Keratinocyte (primary cell): Measurements from ENCODE around the gene BAG5. TPM values are rescaled to one million over a fixed set of nuclear protein-coding genes. Genes with fewer than 3 reads are reported as not detected.
A peak's percentile ranks its signal among the peaks of the same experiment; 100 is the strongest.

Experiments used
- DNase-seq: peaks from one replicate; pipeline ENCODE4 v3.0.0-alpha.2; 2011; ENCODE audit warnings: low read depth, missing footprints, low spot score
- FAIRE-seq: peaks from 2 replicates; lab custom pipeline; 2011; peaks lifted over from hg19 to GRCh38; lab: Jason Lieb, UNC
- H2AFZ ChIP-seq: 2 replicates; pipeline ENCODE4 v1.6.0; 2012; ENCODE audit warnings: low read length, control low read depth, inconsistent platforms; ENCODE audit not compliant: control insufficient read depth
- H3K27ac ChIP-seq: 2 replicates; pipeline ENCODE4 v1.5.1; 2011; ENCODE audit warnings: low read length; ENCODE audit not compliant: control insufficient read depth, insufficient read depth
- H3K27me3 ChIP-seq: 3 replicates; pipeline ENCODE4 v1.6.0; 2011; ENCODE audit warnings: low read length; ENCODE audit not compliant: control insufficient read depth, insufficient read depth; ENCODE audit errors: extremely low read depth
- H3K36me3 ChIP-seq, 2 experiments: 2 replicates in 1 of 2; 3 replicates in 1 of 2; pipeline ENCODE4 v1.5.1; 2011; ENCODE audit warnings: low read length in 2 of 2, mild to moderate bottlenecking in 1 of 2; ENCODE audit not compliant: control insufficient read depth in 2 of 2, insufficient read depth in 2 of 2; ENCODE audit errors: extremely low read depth in 1 of 2
- H3K4me1 ChIP-seq: 3 replicates; pipeline ENCODE4 v1.5.1; 2011; ENCODE audit warnings: low read length; ENCODE audit not compliant: control insufficient read depth, insufficient read depth; ENCODE audit errors: extremely low read depth
- H3K4me2 ChIP-seq: 3 replicates; pipeline ENCODE4 v1.6.0; 2011; ENCODE audit warnings: low read depth, low read length; ENCODE audit not compliant: control insufficient read depth, insufficient read depth; ENCODE audit errors: extremely low read depth
- H3K4me3 ChIP-seq, 3 experiments: fragments of 200-600 bp in 1 of 3; sonication (generic) in 1 of 3; 2 replicates in 2 of 3; 3 replicates in 1 of 3; pipeline ENCODE4 v1.5.1; 2011 to 2016; ENCODE audit warnings: low read length in 3 of 3, mild to moderate bottlenecking in 3 of 3, control low read depth in 2 of 3, inconsistent platforms in 1 of 3, low read depth in 1 of 3, mixed read lengths in 1 of 3, mixed run types in 1 of 3, moderate library complexity in 1 of 3; ENCODE audit not compliant: control insufficient read depth in 2 of 3, insufficient read depth in 2 of 3; ENCODE audit errors: extremely low read depth in 1 of 3
- H3K79me2 ChIP-seq: 2 replicates; pipeline ENCODE4 v1.6.0; 2012; ENCODE audit warnings: low read length; ENCODE audit not compliant: control insufficient read depth, insufficient read depth
- H3K9ac ChIP-seq: 3 replicates; pipeline ENCODE4 v1.6.0; 2011; ENCODE audit warnings: low read length; ENCODE audit not compliant: control insufficient read depth, insufficient read depth; ENCODE audit errors: extremely low read depth
- H3K9me1 ChIP-seq: 3 replicates; pipeline ENCODE4 v1.6.0; 2011; ENCODE audit warnings: low read length; ENCODE audit not compliant: control insufficient read depth, insufficient read depth; ENCODE audit errors: extremely low read depth
- H3K9me3 ChIP-seq: 2 replicates; pipeline ENCODE4 v1.5.1; 2012; ENCODE audit warnings: low read depth, low read length; ENCODE audit not compliant: control insufficient read depth
- H4K20me1 ChIP-seq: 3 replicates; pipeline ENCODE4 v1.6.0; 2011; ENCODE audit warnings: low read length; ENCODE audit not compliant: control insufficient read depth, insufficient read depth; ENCODE audit errors: extremely low read depth
- EZH2 ChIP-seq: IDR thresholded peaks from one replicate; pipeline ENCODE4 v1.6.1; 2012; ENCODE audit warnings: inconsistent platforms, mild to moderate bottlenecking, low read length, moderate library complexity
- dilution Hi-C: fragments of 300-500 bp; cut with MboI; formaldehyde crosslinking; loops from one replicate; pipeline ENCODE4 v1.7.0; 2020; ENCODE audit warnings: low sequenced_read_pairs; ENCODE audit not compliant: extremely low pct_ligation_motif_present
- polyA plus RNA-seq, 5 experiments: library from polyadenylated mRNA; depleted of rRNA in 3 of 5; stranded (reverse) in 3 of 5; stranded (forward) in 1 of 5; unstranded in 1 of 5; fragments of >200 nt; gene quantifications; 1 replicate in 1 of 5; 2 replicates in 3 of 5; 3 replicates in 1 of 5; pipeline versions ENCODE4 v1.2.1 to v1.2.3, GENCODE V29; 2011 to 2012; ENCODE audit warnings: missing spikeins in 2 of 5, low read depth in 1 of 5, low replicate concordance in 1 of 5
- TF ChIP-seq, protein P1 (sequence below), 3 experiments: IDR thresholded peaks in 1 of 3; conservative IDR thresholded peaks in 1 of 3; optimal IDR thresholded peaks in 1 of 3; 2 replicates in 2 of 3; 3 replicates in 1 of 3; pipeline versions ENCODE3 to v1.5.1; 2011; ENCODE audit warnings: low read length in 3 of 3, mild to moderate bottlenecking in 3 of 3, moderate library complexity in 2 of 3, control low read depth in 1 of 3, inconsistent platforms in 1 of 3; ENCODE audit not compliant: insufficient read depth in 2 of 3; ENCODE audit errors: extremely low read depth in 1 of 3

The BAG5 gene
- polyA plus RNA-seq, 1 donor (not counting 4 experiments of a cell fraction or from before 2014, with no cell fraction given) = 14.4 TPM

DNA sequence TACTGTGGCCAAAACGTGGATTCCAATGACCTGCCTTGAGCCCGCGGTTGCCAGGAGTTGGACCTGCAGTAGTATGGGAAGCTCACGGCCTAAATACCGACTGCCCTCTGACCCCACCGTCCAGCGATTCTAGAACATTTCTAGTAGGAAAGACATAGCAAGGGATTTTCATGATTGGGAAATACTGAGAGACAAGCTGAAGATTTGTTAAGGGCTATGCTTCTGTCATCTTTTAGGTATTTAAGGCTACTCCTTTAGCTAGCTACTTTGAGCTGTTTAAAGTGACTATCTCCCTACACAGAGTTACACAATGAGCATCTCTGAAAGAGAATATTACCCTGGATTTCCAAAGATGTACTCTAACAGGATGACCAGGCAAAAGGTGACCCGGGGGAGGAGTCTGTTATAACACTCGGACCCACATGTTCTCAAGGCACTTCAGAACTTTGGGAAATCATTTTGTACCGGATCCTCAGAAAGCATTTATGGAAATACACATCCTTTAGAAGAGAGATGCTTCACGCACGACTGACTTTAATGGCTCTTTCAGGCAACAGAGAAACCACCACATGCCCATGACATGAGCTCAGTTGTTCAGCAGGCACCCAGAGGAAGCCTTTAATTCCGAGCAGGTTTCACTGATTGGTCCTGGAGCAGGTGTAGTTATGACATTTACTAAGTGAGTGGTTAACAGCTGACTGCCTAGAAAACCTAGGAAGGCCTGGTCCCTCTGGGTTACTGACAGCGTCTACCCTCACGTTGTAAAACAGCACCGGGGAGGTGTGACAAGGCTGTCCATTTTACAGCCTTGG lies 4.2 kb downstream of the BAG5 start:
- dilution Hi-C loops = no loop called here
- H3K4me1 ChIP-seq = peaks cover 8% of the 10 kb centered on the region

DNA sequence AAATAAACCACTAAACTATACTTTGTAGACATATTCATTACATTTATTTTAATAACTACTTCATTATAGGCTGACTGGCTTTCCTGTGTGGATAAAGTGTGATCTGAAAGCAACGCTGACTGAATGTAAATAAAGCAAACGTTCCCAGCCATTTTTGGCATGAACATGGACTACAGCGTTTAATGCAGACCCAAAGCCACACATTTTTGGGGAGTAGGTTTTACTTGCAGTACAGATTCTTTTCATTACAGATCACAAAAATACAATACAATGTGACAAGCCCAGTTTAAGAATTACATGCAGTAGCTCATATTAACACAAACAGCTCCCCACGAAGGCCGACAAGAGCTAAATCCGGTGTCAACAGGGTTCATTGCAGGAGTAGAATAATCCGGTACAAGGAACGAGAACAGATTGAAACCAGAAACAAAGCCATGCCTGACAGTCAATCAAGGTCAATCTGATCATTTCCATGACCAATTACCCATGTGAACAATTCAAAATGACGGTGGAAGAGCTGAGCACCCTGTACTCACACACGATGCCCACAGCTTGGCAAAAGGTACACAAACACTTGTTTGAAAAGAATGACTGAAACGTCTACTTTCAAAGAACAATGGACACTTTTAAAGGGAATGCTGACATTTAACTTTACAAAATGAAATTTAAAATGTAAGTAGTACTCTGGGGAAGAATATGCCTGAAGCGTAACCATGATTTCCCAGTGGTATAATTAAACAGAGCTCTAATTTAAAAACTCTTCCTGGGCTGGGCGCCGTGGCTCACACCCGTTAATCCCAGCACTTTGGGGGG lies 5.3 kb downstream of the BAG5 start:
- H3K9me3 ChIP-seq = no peaks in the 10 kb centered on the region
- no peak overlapping the region for H3K9ac ChIP-seq
- FAIRE-seq (no peak), DNase-seq (no peak)
- H3K9me1 ChIP-seq = peaks cover 6% of the 10 kb centered on the region
- TF ChIP-seq EZH2 = no peak
- TF ChIP-seq, protein P1, sequence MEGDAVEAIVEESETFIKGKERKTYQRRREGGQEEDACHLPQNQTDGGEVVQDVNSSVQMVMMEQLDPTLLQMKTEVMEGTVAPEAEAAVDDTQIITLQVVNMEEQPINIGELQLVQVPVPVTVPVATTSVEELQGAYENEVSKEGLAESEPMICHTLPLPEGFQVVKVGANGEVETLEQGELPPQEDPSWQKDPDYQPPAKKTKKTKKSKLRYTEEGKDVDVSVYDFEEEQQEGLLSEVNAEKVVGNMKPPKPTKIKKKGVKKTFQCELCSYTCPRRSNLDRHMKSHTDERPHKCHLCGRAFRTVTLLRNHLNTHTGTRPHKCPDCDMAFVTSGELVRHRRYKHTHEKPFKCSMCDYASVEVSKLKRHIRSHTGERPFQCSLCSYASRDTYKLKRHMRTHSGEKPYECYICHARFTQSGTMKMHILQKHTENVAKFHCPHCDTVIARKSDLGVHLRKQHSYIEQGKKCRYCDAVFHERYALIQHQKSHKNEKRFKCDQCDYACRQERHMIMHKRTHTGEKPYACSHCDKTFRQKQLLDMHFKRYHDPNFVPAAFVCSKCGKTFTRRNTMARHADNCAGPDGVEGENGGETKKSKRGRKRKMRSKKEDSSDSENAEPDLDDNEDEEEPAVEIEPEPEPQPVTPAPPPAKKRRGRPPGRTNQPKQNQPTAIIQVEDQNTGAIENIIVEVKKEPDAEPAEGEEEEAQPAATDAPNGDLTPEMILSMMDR (optimal IDR thresholded peaks at IDR 0.05 in 1 of 3, IDR thresholded peaks at IDR 0.05 in 1 of 3, conservative IDR thresholded peaks at IDR 0.05 in 1 of 3; ENCODE audit: extremely low read depth in 1 of 3, insufficient read depth in 2 of 3, low read length in 3 of 3) = no peak
- no peaks in the 10 kb centered on the region for H3K27me3 ChIP-seq
- H4K20me1 ChIP-seq = peaks cover 12% of the 10 kb centered on the region
- H3K36me3 ChIP-seq = peaks cover 12 to 13% of the 10 kb centered on the region in 2 experiments
- H2AFZ ChIP-seq = no peak overlapping the region
- no peak overlapping the region for H3K4me3 ChIP-seq
- peaks cover 65% of the 10 kb centered on the region for H3K79me2 ChIP-seq
- no peak overlapping the region for H3K27ac ChIP-seq
- peak overlapping the region; percentile 9 for H3K4me2 ChIP-seq
- dilution Hi-C loops = no loop called here
- peaks cover 15% of the 10 kb centered on the region for H3K4me1 ChIP-seq

More for the DNA sequence above, 4.2 kb downstream of the BAG5 start:
- H3K36me3 ChIP-seq = peaks cover 12 to 13% of the 10 kb centered on the region in 2 experiments
- H3K27ac ChIP-seq = no peak overlapping the region
- DNase-seq (no peak), FAIRE-seq (no peak)
- TF ChIP-seq, protein P1 (optimal IDR thresholded peaks at IDR 0.05 in 1 of 3, IDR thresholded peaks at IDR 0.05 in 1 of 3, conservative IDR thresholded peaks at IDR 0.05 in 1 of 3; ENCODE audit: extremely low read depth in 1 of 3, insufficient read depth in 2 of 3, low read length in 3 of 3) = no peak
- no peak for TF ChIP-seq EZH2
- no peak overlapping the region for H2AFZ ChIP-seq
- no peak overlapping the region for H3K4me2 ChIP-seq
- no peak overlapping the region for H3K4me3 ChIP-seq
- H3K9me1 ChIP-seq = no peaks in the 10 kb centered on the region
- H3K27me3 ChIP-seq = no peaks in the 10 kb centered on the region
- no peak overlapping the region for H3K9ac ChIP-seq
- H3K79me2 ChIP-seq = peaks cover 70% of the 10 kb centered on the region
- H4K20me1 ChIP-seq = peaks cover 9% of the 10 kb centered on the region
- no peaks in the 10 kb centered on the region for H3K9me3 ChIP-seq
